Activated CD8-positive, alpha-beta memory T cell treated with anti-CD3 and anti-CD28 coated beads, Interleukin-2, amount 50 U/mL, for 48 hours (primary cell): Measurements from ENCODE around the gene OR10H5.

ENCODE experiments used
- DNase-seq: peaks from one replicate; pipeline ENCODE4 v3.0.0-alpha.2; 2020

Gene OR10H5

DNA sequence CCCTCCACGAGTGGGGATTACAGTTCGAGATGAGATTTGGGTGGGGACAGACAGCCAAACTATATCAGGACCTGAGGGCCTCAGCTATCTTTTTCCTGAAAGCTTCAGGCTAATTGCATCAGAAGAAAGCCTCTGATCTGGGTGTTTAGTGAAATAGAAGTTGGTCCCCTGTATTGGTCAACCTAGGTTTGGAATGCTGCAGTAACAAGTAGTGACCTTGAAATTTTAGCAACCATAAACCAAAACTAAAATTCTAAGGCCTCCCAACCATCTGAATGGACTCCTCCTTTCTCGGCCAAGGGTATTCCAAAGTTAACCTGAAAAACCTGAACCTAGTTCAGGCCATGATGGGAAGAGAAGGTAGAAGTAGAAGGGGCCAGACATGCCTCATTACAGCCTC, 62.9 kb downstream of the OR10H5 start:
- no peak for DNase-seq
